GM04503 (cell line): Measurements from ENCODE around the gene IGSF9B.

Source experiments
- DNase-seq: peaks from one replicate; pipeline ENCODE4 v3.0.0-alpha.2; 2012; ENCODE audit warnings: low read depth

The IGSF9B gene

DNA sequence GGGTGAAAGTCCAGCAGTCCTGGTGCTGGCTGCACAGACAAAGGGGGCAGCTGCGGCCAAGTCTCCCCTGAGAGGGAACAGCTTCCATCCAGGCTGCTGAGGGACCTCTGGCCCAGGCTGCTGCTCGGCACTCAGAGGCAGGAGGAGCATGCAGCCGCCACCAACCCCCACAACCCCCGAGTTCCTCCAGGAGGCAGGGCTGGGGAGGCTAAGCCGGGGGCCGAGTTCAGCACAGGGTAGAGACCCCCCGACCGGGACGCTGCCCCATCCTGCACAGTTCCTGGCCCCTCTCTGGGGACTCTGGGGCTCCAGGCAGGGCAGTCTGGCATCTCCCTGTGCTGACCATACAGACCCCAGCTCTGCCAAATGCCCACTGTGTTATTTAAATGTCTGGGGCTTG, 20.2 kb downstream of the IGSF9B start:
- no peak for DNase-seq

DNA sequence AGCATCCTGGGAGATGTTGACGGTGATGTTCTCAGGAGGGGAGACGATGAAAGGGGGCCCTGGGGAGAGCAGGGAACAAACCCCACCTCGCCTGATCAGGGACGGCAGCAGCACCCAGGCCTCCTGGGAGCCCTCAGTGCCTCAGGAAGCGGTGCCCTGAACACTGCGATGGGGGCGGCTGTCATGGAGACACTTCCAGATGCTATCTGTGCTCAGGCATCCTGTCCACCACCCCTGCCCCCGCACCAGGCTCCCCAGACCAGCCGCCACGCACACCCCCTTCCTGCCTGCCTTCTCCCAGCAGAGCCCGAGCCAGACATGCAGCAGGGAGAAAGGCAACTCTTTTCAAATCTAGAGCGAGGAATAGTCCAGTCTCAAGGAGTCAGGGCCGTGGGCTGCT, 20.6 kb downstream of the IGSF9B start:
- DNase-seq, result no peak

DNA sequence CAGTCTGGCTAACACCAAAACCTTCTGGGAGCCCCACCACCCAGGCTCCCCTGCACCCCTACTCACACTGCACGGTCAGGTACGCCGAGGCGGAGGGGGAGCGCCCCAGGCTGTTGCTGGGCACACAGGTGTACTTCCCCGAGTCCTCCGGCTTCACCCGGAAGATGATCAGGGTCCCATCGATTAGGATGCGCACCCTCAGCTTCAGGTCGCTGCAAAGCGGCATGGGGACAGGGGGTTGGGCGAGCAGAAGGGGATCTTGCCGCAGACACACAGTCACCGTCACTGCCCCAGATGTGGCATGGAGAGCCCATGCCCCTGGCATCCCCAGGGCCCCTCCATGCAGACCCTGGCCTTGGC, 21.2 kb downstream of the IGSF9B start:
- DNase-seq, result no peak

DNA sequence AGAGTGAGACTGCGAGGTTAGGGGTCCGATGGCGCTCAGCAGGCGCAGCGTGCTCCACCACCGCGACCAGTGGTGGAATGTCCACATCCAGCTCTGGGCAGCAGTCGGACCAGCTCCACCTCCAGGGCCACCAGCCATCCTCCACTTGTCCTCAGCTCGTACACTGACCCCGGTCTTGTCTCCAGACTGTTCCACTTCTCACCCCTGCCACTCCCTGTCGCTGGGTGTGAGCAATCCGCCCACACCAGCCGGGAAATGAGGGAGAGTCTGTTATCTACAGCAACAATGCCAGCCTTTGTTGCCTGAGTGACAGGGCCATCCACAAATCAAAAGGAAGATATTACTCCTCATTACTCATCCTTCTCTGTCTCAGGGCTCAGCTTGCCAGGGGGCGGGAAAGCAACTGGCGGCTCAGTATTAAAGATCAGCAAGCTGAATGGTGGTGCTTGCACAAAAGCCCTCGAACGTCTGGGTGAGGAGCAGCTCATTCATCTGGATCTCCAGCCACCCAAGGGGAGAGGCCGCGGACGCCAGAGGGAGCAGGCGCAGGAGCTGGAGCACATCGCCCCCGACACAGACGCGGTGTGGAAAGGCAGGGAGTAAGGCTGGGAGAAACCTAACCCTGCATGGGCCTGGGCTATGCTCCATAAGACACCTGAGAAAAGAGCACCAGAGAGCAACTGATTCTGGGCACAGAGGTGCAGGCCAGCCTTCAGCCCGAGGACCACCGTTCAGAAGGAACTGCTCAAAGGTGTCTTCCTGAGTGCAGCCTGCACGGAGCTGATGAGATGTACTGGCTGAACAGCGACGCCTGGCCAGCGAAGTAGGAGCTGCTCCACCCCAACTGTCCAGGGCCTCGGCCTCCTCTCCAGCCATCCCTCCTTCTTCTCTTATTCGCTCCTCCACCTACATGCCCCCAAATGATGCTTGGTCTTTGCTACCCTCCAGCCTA, 21.9 kb downstream of the IGSF9B start:
- DNase-seq, result no peak

DNA sequence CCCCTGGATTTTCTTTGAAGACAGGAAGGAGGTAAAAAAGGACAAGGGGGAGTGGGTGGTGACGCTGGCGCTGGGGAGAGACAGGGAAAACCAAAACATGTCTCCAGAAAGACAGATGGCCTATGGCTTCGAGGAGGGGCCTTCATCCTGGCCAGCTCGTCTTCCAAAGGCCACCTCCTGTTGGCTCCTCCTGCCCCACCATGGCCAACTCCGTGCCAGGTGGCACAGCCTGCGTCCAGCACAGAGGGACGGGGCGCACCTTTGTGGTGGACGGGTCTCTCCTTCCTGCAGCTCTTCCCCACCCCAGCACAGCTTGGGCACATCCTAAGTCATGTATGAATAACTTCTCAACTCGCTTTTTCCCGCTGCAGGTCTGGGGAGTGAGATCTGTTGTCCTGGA, 22.7 kb downstream of the IGSF9B start:
- no peak for DNase-seq

DNA sequence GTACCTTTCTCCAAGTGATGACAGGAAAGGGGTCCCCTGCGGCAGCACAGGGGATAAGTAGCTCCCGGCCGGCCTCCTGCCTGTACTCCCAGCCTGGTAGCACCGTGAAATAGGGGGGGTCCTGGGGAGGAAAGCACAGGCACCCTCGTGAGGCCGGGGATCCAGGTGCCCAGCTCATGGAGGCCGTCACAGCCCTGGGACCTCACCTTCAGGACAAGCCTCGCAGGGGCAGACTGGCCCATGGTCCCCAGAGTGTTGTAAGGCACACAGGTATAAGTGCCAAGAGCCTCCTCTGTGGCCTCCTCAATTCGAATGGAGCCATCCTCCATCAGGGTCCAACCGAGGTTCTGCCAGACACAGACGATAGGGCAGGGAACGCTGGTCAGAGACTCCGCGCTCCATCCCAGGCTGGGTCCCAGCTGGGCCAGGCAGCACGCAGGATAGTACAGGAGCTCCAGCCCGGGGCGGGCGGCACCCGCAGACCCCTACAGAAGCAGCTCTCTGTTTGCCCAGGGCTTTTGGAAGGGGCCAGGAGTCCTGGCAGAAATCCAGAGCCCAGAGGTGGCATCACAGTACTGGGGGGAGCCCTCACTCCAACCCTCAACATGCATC, 25.2 kb downstream of the IGSF9B start:
- no peak for DNase-seq

DNA sequence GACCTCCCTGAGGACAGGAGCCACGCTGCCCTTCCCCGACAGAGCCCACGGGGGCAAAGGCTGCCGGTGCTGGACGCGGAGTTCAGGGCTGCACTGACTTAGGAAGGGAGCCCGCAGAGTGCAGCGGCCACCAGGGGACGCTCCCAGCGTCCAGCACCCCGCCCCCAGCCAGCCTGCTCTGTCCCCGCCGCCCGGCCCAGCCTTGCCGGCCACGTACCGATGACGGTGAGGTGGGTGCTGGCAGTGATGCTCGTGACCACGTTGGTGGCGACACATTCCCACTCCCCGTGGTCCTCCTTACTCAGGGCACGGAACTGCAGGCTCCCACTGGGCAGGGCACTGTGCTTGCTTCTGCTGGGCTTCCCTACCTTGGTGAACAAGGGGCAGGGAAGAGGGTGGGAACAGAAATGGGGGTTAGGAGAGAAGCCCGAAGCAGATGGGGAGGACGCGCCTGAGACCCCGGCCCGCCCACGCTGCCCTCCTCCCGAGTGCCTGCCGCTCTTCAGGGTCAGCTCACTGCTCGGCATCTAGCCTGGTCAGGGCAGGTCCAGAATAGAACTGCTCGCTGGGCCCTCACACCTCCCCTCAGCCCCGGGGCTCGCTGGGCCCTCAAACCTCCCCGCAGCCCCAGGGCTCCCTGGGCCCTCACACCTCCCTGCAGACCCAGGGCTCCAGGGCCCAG, 25.9 kb downstream of the IGSF9B start:
- DNase-seq, result no peak

DNA sequence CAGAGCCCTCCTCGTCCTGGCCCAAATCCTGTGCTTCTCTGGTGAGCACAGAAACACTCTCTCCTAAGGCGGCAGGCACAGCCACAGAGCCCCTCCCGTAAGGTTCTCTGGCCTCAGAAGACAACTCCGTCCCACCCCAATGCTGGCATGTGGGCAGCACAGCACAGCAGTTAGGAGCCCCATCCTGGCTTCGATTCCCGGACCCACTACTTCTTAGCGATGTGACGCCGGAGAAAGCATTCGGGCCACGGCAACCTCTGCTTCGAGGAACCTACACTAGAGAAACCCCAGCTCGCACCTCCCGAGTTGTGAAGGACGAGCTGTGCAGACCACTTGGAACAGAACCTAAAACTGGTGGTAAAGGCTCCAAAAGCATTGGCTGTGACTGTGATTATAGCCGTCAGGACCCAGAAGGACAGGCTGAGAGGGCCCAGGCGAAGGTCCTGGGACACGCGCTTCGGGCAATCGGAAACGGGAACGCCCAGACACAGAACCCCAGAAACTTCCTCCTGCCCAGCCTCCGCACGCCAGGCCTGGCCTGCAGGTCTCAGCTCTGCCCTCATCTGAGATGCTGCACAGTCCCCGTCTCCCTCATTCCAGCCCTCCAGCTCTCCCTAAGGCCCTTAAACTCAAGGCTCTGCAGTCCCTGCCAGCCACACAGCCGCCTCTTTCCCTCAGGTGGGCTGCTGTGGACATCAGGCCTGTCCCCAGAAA, 26.6 kb downstream of the IGSF9B start:
- no peak for DNase-seq

DNA sequence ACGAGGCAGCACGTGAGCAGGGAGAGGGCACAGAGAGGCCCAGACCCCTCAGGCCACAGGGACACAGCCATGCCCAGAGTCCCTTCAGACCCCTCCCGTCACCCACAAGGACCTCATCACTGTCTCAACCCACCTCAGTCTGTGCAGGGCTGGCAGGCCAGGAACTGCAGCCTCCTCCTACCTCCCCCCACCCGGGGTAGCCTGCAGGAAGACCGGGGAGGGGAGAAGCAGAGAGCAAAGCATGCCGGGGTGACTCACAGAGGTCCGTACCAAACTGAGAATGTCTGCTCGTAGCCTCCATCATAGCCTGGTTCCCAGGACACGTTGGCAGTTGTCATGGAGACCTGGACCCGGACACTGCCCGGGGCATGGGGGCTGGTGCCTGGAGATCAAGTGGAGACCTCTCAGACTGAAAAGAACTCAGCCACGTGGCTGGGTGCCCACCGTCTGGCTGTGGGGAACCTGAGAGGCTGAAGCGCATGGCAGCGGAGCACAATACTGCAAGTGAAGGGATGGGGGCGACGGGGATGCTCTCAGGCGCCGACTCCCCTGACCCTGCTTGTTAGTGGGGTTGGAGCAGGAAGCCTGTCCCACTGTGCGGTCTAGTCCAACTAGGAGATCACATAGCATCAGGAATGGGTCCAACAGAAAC, 27.2 kb downstream of the IGSF9B start:
- DNase-seq, result no peak

DNA sequence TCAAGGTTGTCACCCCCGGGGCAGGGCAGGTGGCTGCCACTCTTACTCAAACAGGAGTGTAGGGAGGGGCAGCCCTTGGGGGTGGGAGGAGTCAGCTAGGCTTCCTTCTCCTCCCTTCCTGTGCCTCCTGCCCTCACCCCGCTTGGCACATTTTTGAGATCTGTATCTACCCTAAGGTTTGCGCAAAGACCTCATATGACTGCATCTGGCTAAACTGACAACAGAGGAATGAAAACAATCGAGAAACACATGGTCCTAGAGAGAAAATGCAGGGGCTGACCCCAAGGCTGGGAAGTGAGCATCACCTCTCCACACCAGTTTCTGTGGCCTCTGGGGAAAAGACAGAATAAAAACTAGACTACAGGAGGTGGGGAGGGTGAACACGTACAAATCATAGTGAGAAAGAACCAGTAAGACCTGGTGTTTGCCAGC, 28.1 kb downstream of the IGSF9B start:
- no peak for DNase-seq

DNA sequence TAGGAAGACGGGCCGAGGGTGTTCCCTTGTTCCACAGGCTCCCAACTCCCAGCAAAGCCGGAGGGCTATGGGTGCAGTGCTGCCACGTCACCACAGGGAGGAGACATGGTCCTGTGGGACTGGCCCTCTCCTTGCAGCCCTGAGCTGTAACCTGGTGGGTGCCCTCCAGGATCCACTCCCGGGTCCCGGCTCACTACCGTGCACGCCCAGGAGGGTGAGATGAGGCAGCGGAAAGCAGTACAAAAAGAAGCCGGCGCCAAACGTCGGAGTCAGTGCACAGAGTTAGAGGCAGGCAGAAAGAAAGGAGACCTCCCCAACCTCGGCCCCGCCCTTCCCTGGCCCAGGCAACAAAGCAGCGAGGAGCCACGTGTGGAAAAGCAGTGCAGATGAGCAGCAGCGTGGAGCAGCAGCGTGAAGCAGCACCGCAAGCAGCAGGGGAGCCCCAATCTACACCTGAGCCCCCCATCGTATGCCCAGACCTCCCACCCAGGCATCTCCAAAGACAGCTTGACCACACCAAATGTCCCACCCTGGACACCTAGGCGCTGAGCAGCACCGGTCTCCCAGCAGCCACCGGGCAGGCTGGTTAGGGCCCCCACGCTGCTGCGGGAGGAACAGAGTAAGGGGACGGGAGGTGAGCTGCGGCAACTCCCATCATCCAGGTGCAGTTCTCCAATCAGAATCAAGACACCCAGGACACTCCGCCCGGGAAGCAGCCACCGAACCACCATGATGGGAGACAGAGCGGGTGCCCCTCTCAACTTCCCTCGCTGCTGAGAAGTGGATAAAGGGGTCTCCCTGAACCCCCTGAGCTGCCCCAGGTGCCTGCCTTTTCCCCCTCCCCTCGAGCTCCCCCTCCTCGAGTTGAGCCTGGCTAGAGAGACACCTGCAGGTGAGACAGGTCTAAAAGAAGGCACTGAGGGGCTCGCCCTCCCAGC, 28.8 kb downstream of the IGSF9B start:
- DNase-seq, result no peak

DNA sequence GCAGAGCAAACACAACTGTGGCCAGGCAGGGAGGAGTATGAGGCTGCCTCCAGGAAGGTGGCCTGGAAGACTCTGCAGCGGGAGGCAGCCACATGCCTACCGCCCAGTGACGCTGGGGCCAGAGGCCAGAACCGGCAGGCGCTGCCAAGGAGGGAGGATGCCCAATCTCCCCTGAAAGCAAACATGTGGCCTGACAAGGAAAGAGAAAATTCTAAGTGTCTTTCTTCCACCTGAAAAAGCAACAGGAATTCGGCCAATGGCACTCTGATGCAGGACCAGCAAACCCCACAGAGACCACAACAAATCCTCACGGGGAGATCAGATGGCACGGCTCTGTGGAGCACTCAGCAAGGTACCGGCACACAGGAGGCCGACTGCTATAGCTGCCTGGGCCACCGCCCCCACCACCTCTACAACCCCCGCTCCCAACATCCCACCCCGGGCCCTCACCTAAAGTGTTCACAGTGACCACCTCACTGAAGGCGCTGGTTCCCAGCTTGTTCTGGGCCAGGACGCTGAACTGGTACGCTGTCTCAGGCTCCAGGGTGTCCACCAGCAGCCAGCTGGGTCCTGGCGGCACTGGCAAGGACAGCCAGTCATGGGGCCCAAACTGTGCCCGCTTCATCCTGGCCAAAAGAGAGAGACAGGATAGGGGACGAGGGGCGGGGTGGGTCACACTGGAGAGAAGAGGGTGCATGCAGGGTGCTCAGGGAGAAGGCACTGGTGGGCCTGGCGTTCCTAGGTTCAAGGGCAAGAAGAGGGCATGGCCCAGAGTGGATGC, 30.1 kb downstream of the IGSF9B start:
- no peak for DNase-seq

DNA sequence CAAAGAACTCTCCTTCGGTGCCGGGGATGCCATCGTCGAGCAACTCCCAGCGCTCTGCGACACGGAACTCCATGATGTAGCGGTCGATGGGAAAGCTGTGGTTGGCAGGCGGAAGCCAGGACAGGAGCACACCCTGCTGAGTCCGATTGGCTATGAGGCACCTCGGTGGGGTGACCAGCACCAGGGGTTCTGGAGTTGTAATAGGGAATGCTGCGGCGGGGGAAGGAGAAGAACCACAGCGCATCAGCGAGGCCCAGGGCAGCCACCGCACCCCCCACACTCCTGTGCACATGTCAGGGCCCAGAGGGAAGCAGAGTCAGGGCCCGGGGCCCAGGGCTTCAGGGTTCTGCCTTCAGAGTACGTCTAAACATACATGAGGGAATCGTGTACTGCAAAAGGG, 31.0 kb downstream of the IGSF9B start:
- no peak for DNase-seq

DNA sequence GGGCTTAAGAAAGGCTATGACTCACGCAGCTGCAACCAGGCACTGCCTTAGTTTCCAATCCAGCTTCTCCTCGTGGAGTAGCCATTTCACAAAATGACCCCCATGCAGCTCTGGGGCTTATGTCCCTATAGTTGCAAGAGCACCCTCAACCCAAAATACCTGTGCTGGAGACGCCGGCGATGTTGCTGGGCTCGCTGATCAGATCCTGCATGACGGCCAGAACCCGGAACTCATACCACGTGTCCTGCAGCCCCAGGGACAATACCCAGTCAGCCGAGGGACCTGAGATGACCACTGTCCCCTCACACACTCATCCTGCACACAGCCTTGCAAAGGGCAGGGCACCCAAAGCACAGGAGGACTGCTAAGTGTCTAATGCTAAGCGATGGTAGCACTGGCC, 32.1 kb downstream of the IGSF9B start:
- DNase-seq, result no peak

DNA sequence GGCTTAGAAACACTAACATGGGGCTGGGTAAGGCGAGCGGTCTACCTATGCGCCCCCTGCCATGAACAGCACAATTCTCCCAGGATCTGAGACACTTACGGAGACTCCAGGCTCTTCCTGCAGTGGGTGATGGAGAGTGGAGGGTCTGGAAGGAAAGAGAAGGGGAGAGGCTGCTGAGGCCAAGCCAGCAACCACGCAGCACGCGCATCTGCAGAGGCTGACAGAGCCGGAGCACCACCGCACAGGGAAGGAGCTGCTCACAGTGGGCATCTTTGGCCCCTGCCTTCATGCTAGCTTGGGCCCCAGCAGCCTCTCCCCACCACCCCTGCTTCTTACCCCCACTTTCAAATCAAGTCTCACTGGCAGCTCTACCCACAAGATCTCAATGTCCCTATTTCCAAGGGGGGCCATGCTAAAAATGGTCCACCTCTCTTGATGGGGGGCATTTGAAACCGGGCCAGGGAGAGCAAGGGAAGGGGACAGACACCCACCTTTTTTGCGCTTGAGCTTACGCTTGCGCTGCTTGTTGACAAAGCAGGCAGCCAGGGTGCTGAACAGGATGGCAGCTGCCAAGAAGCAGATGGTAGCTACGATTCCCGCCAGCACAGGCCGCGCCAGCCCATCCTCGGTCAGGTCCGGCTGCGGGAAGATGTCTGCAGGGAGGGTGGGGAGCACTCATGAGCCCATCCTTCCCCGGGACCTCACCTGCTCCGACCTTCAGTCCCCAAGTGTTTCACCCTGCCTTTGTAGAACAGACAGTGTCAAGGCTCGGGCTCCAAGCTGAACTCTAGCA, 34.5 kb downstream of the IGSF9B start:
- DNase-seq, result no peak

DNA sequence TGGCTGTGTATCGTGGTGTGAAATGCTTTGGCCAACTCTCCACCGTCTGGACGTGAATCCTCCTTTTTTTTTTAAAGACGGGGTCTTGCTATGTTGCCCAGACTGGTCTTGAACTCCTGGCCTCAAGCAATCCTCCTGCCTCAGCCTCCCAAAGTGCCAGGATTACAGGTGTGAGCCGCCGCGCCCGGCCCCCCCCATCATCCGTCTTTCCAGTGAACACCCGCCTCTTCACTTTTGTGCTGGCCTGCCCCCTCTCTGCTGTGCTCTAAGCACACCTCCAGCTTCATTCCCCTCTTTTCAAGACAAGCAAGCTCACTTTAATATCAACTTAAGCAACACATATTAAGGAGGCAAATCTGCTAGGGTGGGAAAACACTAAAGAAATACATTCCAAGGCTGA, 35.3 kb downstream of the IGSF9B start:
- no peak for DNase-seq

DNA sequence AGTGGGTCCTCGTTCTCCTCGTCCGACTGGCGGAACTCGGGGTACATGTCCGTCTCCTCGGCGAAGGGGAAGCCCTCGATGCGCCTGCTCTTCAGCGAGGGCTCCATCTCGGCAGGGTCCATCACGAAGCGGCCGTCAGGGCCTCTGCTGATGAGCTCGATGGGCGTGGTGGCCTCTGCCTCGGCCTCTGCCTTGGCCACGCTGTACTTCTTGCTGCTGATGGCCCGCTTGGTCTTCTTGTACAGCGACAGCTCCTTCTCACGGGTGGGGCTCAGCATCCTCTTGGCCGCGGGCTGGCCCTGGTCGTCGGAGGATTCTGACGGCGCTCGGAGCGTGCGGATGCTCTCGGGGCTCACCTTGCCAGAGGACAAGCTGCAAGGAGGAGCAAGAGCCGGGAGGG, 35.7 kb downstream of the IGSF9B start:
- no peak for DNase-seq

DNA sequence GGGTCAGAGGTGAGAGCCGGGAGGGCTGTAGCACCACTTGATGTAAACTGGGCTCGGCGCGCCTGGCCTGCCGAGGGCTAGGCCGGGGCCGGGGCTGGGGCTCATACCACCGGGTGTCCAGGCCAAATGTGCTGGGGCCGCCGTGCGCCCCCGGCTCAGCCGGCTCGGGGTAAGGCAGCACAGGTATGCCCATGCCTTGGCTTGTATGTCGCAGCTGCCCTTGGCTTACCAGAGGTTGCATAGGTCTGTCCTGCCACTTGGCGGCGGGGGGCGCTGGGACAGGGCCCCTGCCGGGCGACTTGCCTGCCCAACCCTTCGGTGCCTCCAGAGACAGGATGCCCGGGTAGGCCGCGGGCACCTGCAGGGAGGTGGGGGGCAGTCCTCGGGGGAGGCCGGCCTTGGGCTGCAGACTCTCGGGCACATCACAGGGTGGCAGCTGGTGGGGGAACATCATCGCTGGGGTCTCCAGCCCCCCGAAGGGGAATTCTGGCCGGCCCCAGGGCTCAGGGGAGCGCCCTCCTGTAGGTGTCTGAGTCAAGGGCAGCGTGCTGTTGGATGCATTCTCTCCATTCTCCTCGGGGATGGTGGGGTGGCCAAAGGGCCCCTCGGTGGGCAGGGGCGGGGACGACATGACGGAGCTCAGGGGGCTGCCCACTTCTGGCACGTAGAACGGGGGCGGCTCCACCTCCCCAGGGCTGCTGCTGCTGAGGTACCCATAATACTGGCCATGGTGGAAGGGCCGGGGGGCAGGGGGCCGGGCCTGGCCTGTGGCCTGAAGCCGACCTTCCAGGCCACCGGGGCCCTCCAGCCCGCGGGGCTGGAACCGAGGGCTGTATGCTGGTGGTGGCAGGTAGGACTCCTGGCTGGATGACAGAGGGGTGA, 36.4 kb downstream of the IGSF9B start:
- no peak for DNase-seq
